Heart left ventricle (tissue), 13 donors: Measurements from ENCODE around the gene RNASET2.

Experiments used
- CTCF ChIP-seq, 12 donors: fragments of 200-600 bp; sonication (generic) in 4 of 12; IDR thresholded peaks; one replicate each; pipeline versions ENCODE4 v1.5.0 to v1.8.0; 2018 to 2022; ENCODE audit warnings: antibody characterized with exemption in 12 of 12, mild to moderate bottlenecking in 5 of 12
- POLR2A ChIP-seq, 2 donors: fragments of 450-650 bp; IDR thresholded peaks; one replicate each; pipeline ENCODE4 v1.6.1; 2017; ENCODE audit warnings: antibody characterized with exemption in 2 of 2, mild to moderate bottlenecking in 2 of 2, moderate library complexity in 2 of 2
- donor health status: ischemic (EF 13 %, LVEDD 7.1; RV severe dilation, severe dysfunction).
- donor health status: DM: no; HTN: yes; CAD: no.
- donor health status: DM: no; HTN: no; CAD: no.
- donor health status: ischemic (EF 25% LVEDD 6.9; RV normal size, moderate dysfunction).
- donor health status: ischemic (EF 25% LVEDD 5.7; RV mildly dilated, moderate dysfunction).
- donor health status: ischemic (EF 35%, LVEDD 5.7; RV mildly dilated, moderate dysfunction).
- donor health status: nonischemic (EF 11% LVEDD 7.7; RV severe dilation, severe dysfunction).
- donor health status: DM: yes; HTN: yes; CAD: no.
- donor health status: PGD.
- donor health status: ischemic (EF 29% LVEDD 5.4; RV normal size, mild dysfunction).
- donor health status: nonischemic (EF 23%, LVEDD 6.1; RV moderate dilation, normal function).

GRCh38 chr6:166911248-166911677 lies 45.1 kb downstream of the RNASET2 start:
- TF ChIP-seq CTCF (IDR thresholded peaks at IDR 0.05) = no peak
- TF ChIP-seq POLR2A (IDR thresholded peaks at IDR 0.05) = no peak
